ENCODE results near the gene YPEL2.
"Not testable (repeated sequence)": the region's sequence is repeated elsewhere in the genome, so short reads cannot be mapped to it uniquely, and the experiment has no call there.

The YPEL2 gene

GRCh38 chr17:59300941-59301340 lies 30.5 kb upstream of the YPEL2 start:
- no peak overlapping the region for H3K4me3 ChIP-seq (replicated peaks; ENCODE audit: insufficient read depth, low read length)
- H3K27me3 ChIP-seq (ENCODE audit: insufficient read depth, poor library complexity, severe bottlenecking) = no peaks in the 10 kb centered on the region
- no peak overlapping the region for H3K27ac ChIP-seq (replicated peaks)
- no peak for DNase-seq (ENCODE audit: low read depth in 1 of 2, low spot score in 1 of 2)
- TF ChIP-seq SPI1 (IDR thresholded peaks at IDR 0.05; ENCODE audit: borderline replicate concordance, low read depth) (no peak), CTCF (IDR thresholded peaks at IDR 0.05; ENCODE audit: insufficient read depth, low read length) (no peak), REST (IDR thresholded peaks at IDR 0.05; ENCODE audit: insufficient replicate concordance, low read depth) (no peak), POLR2AphosphoS5 (IDR thresholded peaks at IDR 0.05; ENCODE audit: low read depth) (no peak), GABPA (IDR thresholded peaks at IDR 0.05; ENCODE audit: low read depth) (no peak)

GRCh38 chr17:59304811-59305210 lies 26.6 kb upstream of the YPEL2 start:
- no peak for DNase-seq (ENCODE audit: low read depth in 1 of 2, low spot score in 1 of 2)
- H3K27me3 ChIP-seq (ENCODE audit: insufficient read depth, poor library complexity, severe bottlenecking) = no peaks in the 10 kb centered on the region
- no peak for TF ChIP-seq CTCF (IDR thresholded peaks at IDR 0.05; ENCODE audit: insufficient read depth, low read length)
- TF ChIP-seq GABPA (IDR thresholded peaks at IDR 0.05; ENCODE audit: low read depth) = no peak
- H3K27ac ChIP-seq (replicated peaks) = no peak overlapping the region
- H3K4me3 ChIP-seq (replicated peaks; ENCODE audit: insufficient read depth, low read length) = no peak overlapping the region

- H3K4me3 ChIP-seq (replicated peaks; ENCODE audit: insufficient read depth, low read length) = no peak overlapping the region
- no peak overlapping the region for H3K27ac ChIP-seq (replicated peaks)
- TF ChIP-seq SPI1 (IDR thresholded peaks at IDR 0.05; ENCODE audit: borderline replicate concordance, low read depth) (no peak), GABPA (IDR thresholded peaks at IDR 0.05; ENCODE audit: low read depth) (no peak), CTCF (IDR thresholded peaks at IDR 0.05; ENCODE audit: insufficient read depth, low read length) (no peak), REST (IDR thresholded peaks at IDR 0.05; ENCODE audit: insufficient replicate concordance, low read depth) (no peak), POLR2AphosphoS5 (IDR thresholded peaks at IDR 0.05; ENCODE audit: low read depth) (no peak)
- H3K27me3 ChIP-seq (ENCODE audit: insufficient read depth, poor library complexity, severe bottlenecking) = no peaks in the 10 kb centered on the region
- no peak for DNase-seq (ENCODE audit: low read depth in 1 of 2, low spot score in 1 of 2)
Observed at GRCh38 chr17:59310263-59310920, 21.1 kb upstream of the YPEL2 start.

GRCh38 chr17:59311051-59311468 lies 20.4 kb upstream of the YPEL2 start:
- DNase-seq (ENCODE audit: low read depth in 1 of 2, low spot score in 1 of 2) = peak in 1 of 2 experiments; percentile 64
- Histone ChIP-seq H3K27me3 (ENCODE audit: insufficient read depth, poor library complexity, severe bottlenecking) (no peaks in the 10 kb centered on the region), H3K4me3 (replicated peaks; ENCODE audit: insufficient read depth, low read length) (no peak overlapping the region), H3K27ac (replicated peaks) (no peak overlapping the region)
- TF ChIP-seq SPI1 (IDR thresholded peaks at IDR 0.05; ENCODE audit: borderline replicate concordance, low read depth) (no peak), REST (IDR thresholded peaks at IDR 0.05; ENCODE audit: insufficient replicate concordance, low read depth) (no peak), CTCF (IDR thresholded peaks at IDR 0.05; ENCODE audit: insufficient read depth, low read length) (peak; percentile 89), GABPA (IDR thresholded peaks at IDR 0.05; ENCODE audit: low read depth) (no peak), POLR2AphosphoS5 (IDR thresholded peaks at IDR 0.05; ENCODE audit: low read depth) (no peak)

GRCh38 chr17:59311521-59311920 lies 19.9 kb upstream of the YPEL2 start:
- not testable (repeated sequence) for DNase-seq (ENCODE audit: low read depth in 1 of 2, low spot score in 1 of 2); H3K4me3 ChIP-seq (replicated peaks; ENCODE audit: insufficient read depth, low read length); H3K27ac ChIP-seq (replicated peaks); H3K27me3 ChIP-seq (ENCODE audit: insufficient read depth, poor library complexity, severe bottlenecking)

All from HL-60 (cell line).